Loucy (cell line): Measurements from ENCODE around the gene TMEM37.
A peak's percentile ranks its signal among the peaks of the same experiment; 100 is the strongest.

Source experiments
- H2AFZ ChIP-seq: fragments of 200-600 bp; sonication (generic); 2 replicates; pipeline ENCODE4 v1.6.0; 2016; ENCODE audit warnings: antibody characterized with exemption, mild to moderate bottlenecking, low read length, moderate library complexity
- H3F3A ChIP-seq: fragments of 200-600 bp; 2 replicates; pipeline ENCODE4 v1.6.0; 2016; ENCODE audit warnings: antibody characterized with exemption, low read depth, mild to moderate bottlenecking
- H3K27me3 ChIP-seq: fragments of 200-600 bp; sonication (generic); 2 replicates; pipeline ENCODE4 v1.6.1; 2014; ENCODE audit warnings: low read length, mild to moderate bottlenecking; ENCODE audit not compliant: insufficient read depth, poor library complexity, severe bottlenecking
- H3K36me3 ChIP-seq: fragments of 200-600 bp; sonication (generic); 2 replicates; pipeline ENCODE4 v1.6.1; 2016; ENCODE audit warnings: low read length; ENCODE audit not compliant: insufficient read depth
- H3K4me1 ChIP-seq: fragments of 200-600 bp; sonication (generic); 2 replicates; pipeline ENCODE4 v1.5.1; 2014; ENCODE audit warnings: low read length, mild to moderate bottlenecking; ENCODE audit not compliant: insufficient read depth, poor library complexity, severe bottlenecking
- H3K4me2 ChIP-seq: fragments of 200-600 bp; sonication (generic); 2 replicates; pipeline ENCODE4 v1.6.0; 2014; ENCODE audit warnings: antibody characterized with exemption, low read length, low read depth, mild to moderate bottlenecking; ENCODE audit not compliant: poor library complexity, severe bottlenecking
- H3K4me3 ChIP-seq: fragments of 200-600 bp; sonication (generic); 2 replicates; pipeline ENCODE4 v1.5.1; 2014; ENCODE audit warnings: low read length, mild to moderate bottlenecking, mixed read lengths; ENCODE audit not compliant: poor library complexity, severe bottlenecking
- H3K79me2 ChIP-seq: fragments of 200-600 bp; sonication (generic); 2 replicates; pipeline ENCODE4 v1.6.1; 2014; ENCODE audit warnings: low read length; ENCODE audit not compliant: insufficient read depth
- H3K9ac ChIP-seq: fragments of 200-600 bp; sonication (generic); 2 replicates; pipeline ENCODE4 v1.6.0; 2014; ENCODE audit warnings: mild to moderate bottlenecking, low read depth, low read length, moderate library complexity; ENCODE audit not compliant: poor library complexity, severe bottlenecking
- H3K9me2 ChIP-seq: fragments of 200-600 bp; sonication (generic); replicated peaks from 2 replicates; pipeline ENCODE4 v1.6.1; 2016; ENCODE audit warnings: low read depth, low read length, mixed read lengths
- H3K9me3 ChIP-seq: fragments of 200-600 bp; sonication (generic); 2 replicates; pipeline ENCODE4 v1.6.1; 2014; ENCODE audit warnings: mild to moderate bottlenecking, antibody characterized with exemption, low read length, low read depth; ENCODE audit not compliant: insufficient read depth
- H4K20me1 ChIP-seq: fragments of 200-600 bp; sonication (generic); 2 replicates; pipeline ENCODE4 v1.6.0; 2014; ENCODE audit warnings: antibody characterized with exemption, low read length, mild to moderate bottlenecking; ENCODE audit not compliant: insufficient read depth, poor library complexity, severe bottlenecking
- EZH2phosphoT487 ChIP-seq: fragments of 200-600 bp; IDR thresholded peaks from 2 replicates; pipeline ENCODE4 v1.6.1; 2018; ENCODE audit warnings: antibody characterized with exemption, mild to moderate bottlenecking, moderate library complexity, borderline replicate concordance
- TF ChIP-seq, protein P1 (sequence below): fragments of 200-600 bp; sonication (generic); conservative IDR thresholded peaks from 2 replicates; pipeline ENCODE4 v1.5.1; 2014; ENCODE audit warnings: mild to moderate bottlenecking, antibody characterized with exemption, low read length

The TMEM37 gene

DNA sequence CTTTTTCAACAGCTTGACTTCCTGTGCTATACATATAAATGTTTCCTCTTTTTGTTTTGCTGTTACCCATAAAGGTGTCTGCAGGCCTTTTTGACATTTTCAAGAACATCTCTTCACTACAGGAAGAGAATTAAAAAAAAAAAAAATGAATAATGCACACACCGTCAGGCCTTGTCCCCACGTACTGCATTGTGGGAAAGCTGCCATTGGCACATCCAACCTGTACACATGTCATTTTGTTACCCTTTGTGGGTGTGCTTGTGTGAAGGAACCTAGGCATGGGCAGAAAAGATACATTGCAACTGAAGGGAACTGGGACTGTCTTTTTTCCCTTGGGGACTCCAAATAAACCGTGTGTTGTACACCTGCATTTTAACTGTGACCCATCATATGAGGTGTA lies 16.8 kb upstream of the TMEM37 start:
- H3K36me3 ChIP-seq = no peaks in the 10 kb centered on the region
- H3K4me3 ChIP-seq = no peak overlapping the region
- peak overlapping the region; percentile 22 for H3K4me2 ChIP-seq
- no peaks in the 10 kb centered on the region for H3F3A ChIP-seq
- no peaks in the 10 kb centered on the region for H3K9me3 ChIP-seq
- peaks cover 21% of the 10 kb centered on the region for H3K4me1 ChIP-seq
- H3K27me3 ChIP-seq = no peaks in the 10 kb centered on the region
- H2AFZ ChIP-seq = peak overlapping the region; percentile 41; the same call in 1 of the 2 replicates
- no peaks in the 10 kb centered on the region for H3K79me2 ChIP-seq
- H4K20me1 ChIP-seq = no peaks in the 10 kb centered on the region
- H3K9ac ChIP-seq = no peak overlapping the region
- no peaks in the 10 kb centered on the region for H3K9me2 ChIP-seq
- TF ChIP-seq, protein P1, sequence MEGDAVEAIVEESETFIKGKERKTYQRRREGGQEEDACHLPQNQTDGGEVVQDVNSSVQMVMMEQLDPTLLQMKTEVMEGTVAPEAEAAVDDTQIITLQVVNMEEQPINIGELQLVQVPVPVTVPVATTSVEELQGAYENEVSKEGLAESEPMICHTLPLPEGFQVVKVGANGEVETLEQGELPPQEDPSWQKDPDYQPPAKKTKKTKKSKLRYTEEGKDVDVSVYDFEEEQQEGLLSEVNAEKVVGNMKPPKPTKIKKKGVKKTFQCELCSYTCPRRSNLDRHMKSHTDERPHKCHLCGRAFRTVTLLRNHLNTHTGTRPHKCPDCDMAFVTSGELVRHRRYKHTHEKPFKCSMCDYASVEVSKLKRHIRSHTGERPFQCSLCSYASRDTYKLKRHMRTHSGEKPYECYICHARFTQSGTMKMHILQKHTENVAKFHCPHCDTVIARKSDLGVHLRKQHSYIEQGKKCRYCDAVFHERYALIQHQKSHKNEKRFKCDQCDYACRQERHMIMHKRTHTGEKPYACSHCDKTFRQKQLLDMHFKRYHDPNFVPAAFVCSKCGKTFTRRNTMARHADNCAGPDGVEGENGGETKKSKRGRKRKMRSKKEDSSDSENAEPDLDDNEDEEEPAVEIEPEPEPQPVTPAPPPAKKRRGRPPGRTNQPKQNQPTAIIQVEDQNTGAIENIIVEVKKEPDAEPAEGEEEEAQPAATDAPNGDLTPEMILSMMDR = no peak
- no peak for TF ChIP-seq EZH2phosphoT487

DNA sequence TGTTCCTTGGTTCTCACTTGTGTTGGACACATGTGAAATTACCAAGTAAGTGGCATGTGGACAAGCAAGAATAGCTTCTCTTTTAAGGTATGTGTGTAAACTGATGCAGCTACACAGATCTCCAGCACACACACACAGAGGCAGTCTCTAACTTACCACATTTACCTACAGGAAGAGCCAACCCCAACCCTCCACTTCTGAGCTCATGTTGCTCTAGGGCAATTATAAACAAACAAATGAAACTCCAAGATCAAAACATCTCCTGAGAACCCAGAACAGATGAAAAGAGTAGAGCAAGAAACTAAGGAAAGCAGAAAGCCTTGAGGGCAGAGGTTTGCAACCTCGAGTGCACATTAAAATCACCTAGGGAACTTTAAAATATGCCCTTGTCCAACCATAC lies 16.0 kb upstream of the TMEM37 start:
- Histone ChIP-seq H2AFZ (peak overlapping the region; percentile 42; the same call in 1 of the 2 replicates), H3K79me2 (no peaks in the 10 kb centered on the region), H3K4me2 (peak overlapping the region; percentile 22), H3K9me3 (no peaks in the 10 kb centered on the region), H3K9ac (no peak overlapping the region), H3K27me3 (no peaks in the 10 kb centered on the region), H3K9me2 (no peaks in the 10 kb centered on the region), H3K4me1 (peaks cover 21% of the 10 kb centered on the region), H3K4me3 (no peak overlapping the region), H3F3A (no peaks in the 10 kb centered on the region), H3K36me3 (no peaks in the 10 kb centered on the region), H4K20me1 (no peaks in the 10 kb centered on the region)
- TF ChIP-seq, protein P1 = no peak
- TF ChIP-seq EZH2phosphoT487 = no peak

DNA sequence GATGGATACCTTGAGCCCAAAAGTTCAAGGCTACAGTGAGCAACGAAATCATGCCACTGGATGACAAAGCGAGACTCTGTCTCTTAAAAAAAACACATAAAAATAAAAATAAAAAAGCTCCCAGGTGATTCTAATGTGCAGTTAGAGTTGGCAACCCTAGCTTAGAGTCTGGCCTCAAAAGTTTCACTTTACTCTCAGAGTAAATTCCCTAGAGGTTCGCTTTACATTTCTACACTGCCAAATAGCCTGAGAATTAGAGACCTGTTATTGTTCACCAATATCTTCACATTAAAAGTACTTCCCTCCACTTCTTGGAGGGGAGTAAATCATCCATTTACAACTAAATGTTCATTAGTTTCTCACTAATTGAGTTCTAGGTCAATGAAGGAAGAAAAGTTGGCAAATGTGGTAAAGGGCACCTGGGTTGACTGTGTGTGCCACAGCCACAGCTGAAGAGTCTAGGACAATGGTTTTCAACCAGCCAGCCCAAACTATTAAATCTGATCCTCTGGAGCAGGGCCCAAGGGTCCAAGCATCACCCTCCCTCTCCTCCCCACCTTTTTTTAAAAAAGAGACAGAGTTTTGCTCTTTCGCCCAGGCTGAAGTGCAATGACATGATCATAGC lies 15.2 kb upstream of the TMEM37 start:
- Histone ChIP-seq H3K4me2 (no peak overlapping the region), H2AFZ (no peak overlapping the region), H3F3A (no peaks in the 10 kb centered on the region), H3K79me2 (no peaks in the 10 kb centered on the region), H3K9ac (no peak overlapping the region), H3K9me3 (no peaks in the 10 kb centered on the region), H3K4me3 (no peak overlapping the region), H3K36me3 (no peaks in the 10 kb centered on the region), H3K4me1 (peaks cover 21% of the 10 kb centered on the region), H3K27me3 (no peaks in the 10 kb centered on the region), H3K9me2 (no peaks in the 10 kb centered on the region), H4K20me1 (no peaks in the 10 kb centered on the region)
- no peak for TF ChIP-seq EZH2phosphoT487
- TF ChIP-seq, protein P1 = no peak
